ENCODE results near the gene SLC9C2. TPM values are rescaled to one million over a fixed set of nuclear protein-coding genes. Genes with fewer than 3 reads are reported as not detected.
"Not testable (repeated sequence)": the region's sequence is repeated elsewhere in the genome, so short reads cannot be mapped to it uniquely, and the experiment has no call there.

SLC9C2 gene
- total RNA-seq, 8 experiments from 2014 or later: 0.05 to 2.1 (median 0.05) TPM; not detected in 4

- Histone ChIP-seq H3K4me1 (replicated peaks in 1 of 2) (no peaks in the 10 kb centered on the region), H3K4me3 (no peak overlapping the region), H3K27ac (no peak overlapping the region)
- in situ Hi-C loops (cut with MboI; ENCODE audit: low pct_unique_long_range_greater_than_20kb in 2 of 9, low sequenced_read_pairs in 9 of 9, unreplicated experiment in 9 of 9): no loop called here
- ATAC-seq (replicated peaks in 6 of 8): no peak
- WGBS, 10 experiments: 0 to 94% (median 71%) methylated on average over 1 to 4 of the region's 4 CpGs; no CpG with 5 or more reads in 1 of the 10 experiments
Observed at GRCh38 chr1:173608503-173609216, 5.8 kb upstream of the SLC9C2 start.

- in situ Hi-C loops (cut with MboI; ENCODE audit: low pct_unique_long_range_greater_than_20kb in 2 of 9, low sequenced_read_pairs in 9 of 9, unreplicated experiment in 9 of 9): no loop called here
- ATAC-seq (replicated peaks in 6 of 8): peak in 1 of 8 experiments; percentile 29
- WGBS, 10 experiments: 0 to 100% (median 80%) methylated on average over 1 to 2 of the region's 2 CpGs; no CpG with 5 or more reads in 3 of the 10 experiments
- Histone ChIP-seq H3K4me1 (replicated peaks in 1 of 2) (no peaks in the 10 kb centered on the region), H3K27ac (no peak overlapping the region), H3K4me3 (no peak overlapping the region)
Observed at GRCh38 chr1:173601588-173601987, 1.3 kb downstream of the SLC9C2 start.

- no peaks in the 10 kb centered on the region for H3K4me1 ChIP-seq (replicated peaks in 1 of 2)
- ATAC-seq (replicated peaks in 6 of 8): no peak
- H3K27ac ChIP-seq: no peak overlapping the region
- in situ Hi-C loops (cut with MboI; ENCODE audit: low pct_unique_long_range_greater_than_20kb in 2 of 9, low sequenced_read_pairs in 9 of 9, unreplicated experiment in 9 of 9): no loop called here
- H3K4me3 ChIP-seq: no peak overlapping the region
- WGBS, 10 experiments: 11 to 100% (median 88%) methylated on average over 1 to 3 of the region's 3 CpGs
Observed at GRCh38 chr1:173596097-173596825, 6.6 kb downstream of the SLC9C2 start.

GRCh38 chr1:173591138-173591537 lies 11.7 kb downstream of the SLC9C2 start:
- H3K4me3 ChIP-seq; H3K27ac ChIP-seq; H3K4me1 ChIP-seq (replicated peaks in 1 of 2); in situ Hi-C loops (cut with MboI; ENCODE audit: low pct_unique_long_range_greater_than_20kb in 2 of 9, low sequenced_read_pairs in 9 of 9, unreplicated experiment in 9 of 9): not testable (repeated sequence)
- 3 to 86% (median 71%) methylated on average over 1 to 5 of the region's 5 CpGs for WGBS, 10 experiments
- peak in 3 of 8 experiments; percentile 27 to 71 (median 70) for ATAC-seq (replicated peaks in 6 of 8)

GRCh38 chr1:173590557-173590956 lies 12.3 kb downstream of the SLC9C2 start:
- no peak overlapping the region for H3K4me3 ChIP-seq
- H3K27ac ChIP-seq: no peak overlapping the region
- WGBS, 10 experiments: 22 to 100% (median 88%) methylated on average over 1 of the region's 1 CpG; no CpG with 5 or more reads in 1 of the 10 experiments
- in situ Hi-C loops (cut with MboI; ENCODE audit: low pct_unique_long_range_greater_than_20kb in 2 of 9, low sequenced_read_pairs in 9 of 9, unreplicated experiment in 9 of 9): no loop called here
- no peaks in the 10 kb centered on the region for H3K4me1 ChIP-seq (replicated peaks in 1 of 2)
- no peak for ATAC-seq (replicated peaks in 6 of 8)

GRCh38 chr1:173581383-173582079 lies 21.3 kb downstream of the SLC9C2 start:
- in situ Hi-C loops (cut with MboI; ENCODE audit: low pct_unique_long_range_greater_than_20kb in 2 of 9, low sequenced_read_pairs in 9 of 9, unreplicated experiment in 9 of 9): no loop called here
- no peak for ATAC-seq (replicated peaks in 6 of 8)
- Histone ChIP-seq H3K27ac (no peak overlapping the region), H3K4me3 (no peak overlapping the region), H3K4me1 (replicated peaks in 1 of 2) (no peaks in the 10 kb centered on the region)
- WGBS, 10 experiments: 0 to 80% (median 57%) methylated on average over 1 of the region's 1 CpG

GRCh38 chr1:173580658-173581057 lies 22.2 kb downstream of the SLC9C2 start:
- in situ Hi-C loops (cut with MboI; ENCODE audit: low pct_unique_long_range_greater_than_20kb in 2 of 9, low sequenced_read_pairs in 9 of 9, unreplicated experiment in 9 of 9): no loop called here
- ATAC-seq (replicated peaks in 6 of 8): no peak
- H3K4me1 ChIP-seq (replicated peaks in 1 of 2): no peaks in the 10 kb centered on the region
- H3K4me3 ChIP-seq: no peak overlapping the region
- H3K27ac ChIP-seq: no peak overlapping the region
- 6 to 100% (median 73%) methylated on average over 2 to 3 of the region's 3 CpGs for WGBS, 10 experiments

GRCh38 chr1:173580071-173580470 lies 22.8 kb downstream of the SLC9C2 start:
- Histone ChIP-seq H3K27ac (no peak overlapping the region), H3K4me3 (no peak overlapping the region), H3K4me1 (replicated peaks in 1 of 2) (no peaks in the 10 kb centered on the region)
- no peak for ATAC-seq (replicated peaks in 6 of 8)
- WGBS, 10 experiments: 0 to 93% (median 80%) methylated on average over 1 to 3 of the region's 3 CpGs; no CpG with 5 or more reads in 3 of the 10 experiments
- in situ Hi-C loops (cut with MboI; ENCODE audit: low pct_unique_long_range_greater_than_20kb in 2 of 9, low sequenced_read_pairs in 9 of 9, unreplicated experiment in 9 of 9): no loop called here

- WGBS, 10 experiments: 54 to 93% (median 79%) methylated on average over 2 to 4 of the region's 4 CpGs; no CpG with 5 or more reads in 2 of the 10 experiments
- in situ Hi-C loops (cut with MboI; ENCODE audit: low pct_unique_long_range_greater_than_20kb in 2 of 9, low sequenced_read_pairs in 9 of 9, unreplicated experiment in 9 of 9): no loop called here
Observed at GRCh38 chr1:173573596-173573995, 29.3 kb downstream of the SLC9C2 start.

GRCh38 chr1:173572201-173572873 lies 30.5 kb downstream of the SLC9C2 start:
- Histone ChIP-seq H3K4me3 (no peak overlapping the region), H3K4me1 (replicated peaks in 1 of 2) (no peaks in the 10 kb centered on the region), H3K27ac (no peak overlapping the region)
- peak in 4 of 8 experiments; percentile 42 to 93 (median 57) for ATAC-seq (replicated peaks in 6 of 8)
- 25 to 100% (median 80%) methylated on average over 1 to 3 of the region's 3 CpGs; no CpG with 5 or more reads in 2 of the 10 experiments for WGBS, 10 experiments
- in situ Hi-C loops (cut with MboI; ENCODE audit: low pct_unique_long_range_greater_than_20kb in 2 of 9, low sequenced_read_pairs in 9 of 9, unreplicated experiment in 9 of 9): no loop called here

More at GRCh38 chr1:173573596-173573995, 29.3 kb downstream of the SLC9C2 start:
- no peaks in the 10 kb centered on the region for H3K4me1 ChIP-seq (replicated peaks in 1 of 2)
- no peak overlapping the region for H3K27ac ChIP-seq
- no peak overlapping the region for H3K4me3 ChIP-seq
- ATAC-seq (replicated peaks in 6 of 8): no peak

GRCh38 chr1:173570370-173571007 lies 32.4 kb downstream of the SLC9C2 start:
- Histone ChIP-seq H3K27ac (no peak overlapping the region), H3K4me1 (replicated peaks in 1 of 2) (no peaks in the 10 kb centered on the region)
- ATAC-seq (replicated peaks in 6 of 8): peak in 2 of 8 experiments; percentile 60 to 81

GRCh38 chr1:173568483-173568882 lies 34.4 kb downstream of the SLC9C2 start:
- H3K4me3 ChIP-seq: no peak overlapping the region
- no peak overlapping the region for H3K27ac ChIP-seq
- WGBS, 10 experiments: 13 to 100% (median 76%) methylated on average over 1 of the region's 1 CpG; no CpG with 5 or more reads in 1 of the 10 experiments
- H3K4me1 ChIP-seq (replicated peaks in 1 of 2): no peaks in the 10 kb centered on the region
- no peak for ATAC-seq (replicated peaks in 6 of 8)
- in situ Hi-C loops (cut with MboI; ENCODE audit: low pct_unique_long_range_greater_than_20kb in 2 of 9, low sequenced_read_pairs in 9 of 9, unreplicated experiment in 9 of 9): no loop called here

More at GRCh38 chr1:173570370-173571007, 32.4 kb downstream of the SLC9C2 start:
- no peak overlapping the region for H3K4me3 ChIP-seq
- WGBS, 10 experiments: 40 to 100% (median 83%) methylated on average over 1 to 4 of the region's 4 CpGs; no CpG with 5 or more reads in 2 of the 10 experiments
- in situ Hi-C loops (cut with MboI; ENCODE audit: low pct_unique_long_range_greater_than_20kb in 2 of 9, low sequenced_read_pairs in 9 of 9, unreplicated experiment in 9 of 9): no loop called here
